Kidney capillary endothelial cell (primary cell): ENCODE data around the gene IFNA16.
"Not testable (repeated sequence)": the region's sequence is repeated elsewhere in the genome, so short reads cannot be mapped to it uniquely, and the experiment has no call there.

ENCODE experiments used
- DNase-seq: peaks from one replicate; pipeline ENCODE4 v3.0.0-alpha.2; 2018; ENCODE audit warnings: low spot score

IFNA16 gene

GRCh38 chr9:21194867-21195776 is 22.0 kb downstream of the IFNA16 start:
- DNase-seq = peak; percentile 16

GRCh38 chr9:21187487-21187886 is 29.6 kb downstream of the IFNA16 start, which contains the start of gene IFNA4:
Gene IFNA4, minus strand, starts transcription at chr9:21187587. Its CDS starts 56 bp downstream, at chr9:21187531.
- not testable (repeated sequence) for DNase-seq

- DNase-seq = peak; percentile 15
Measured at GRCh38 chr9:21182810-21183736, 34.0 kb downstream of the IFNA16 start.

- no peak for DNase-seq
Measured at GRCh38 chr9:21174671-21175070, 42.4 kb downstream of the IFNA16 start.

- DNase-seq = no peak
Measured at GRCh38 chr9:21172156-21172555, 45.0 kb downstream of the IFNA16 start.

- no peak for DNase-seq
Measured at GRCh38 chr9:21171351-21171750, 45.8 kb downstream of the IFNA16 start.

- DNase-seq = not testable (repeated sequence)
Measured at GRCh38 chr9:21166560-21166959, 50.6 kb downstream of the IFNA16 start, which contains the start of gene IFNA21. Gene IFNA21, minus strand, starts transcription at chr9:21166660. Its CDS starts 48 bp downstream, at chr9:21166612.
